Liver (tissue), 3 donors: ENCODE data around the gene DPM2.

Source experiments
- ATF3 ChIP-seq: IDR thresholded peaks from 2 replicates; pipeline ENCODE4 v1.6.1; 2016; ENCODE audit warnings: antibody characterized with exemption
- CTCF ChIP-seq: fragments of 150-350 bp; IDR thresholded peaks from 2 replicates; pipeline ENCODE4 v1.5.1; 2017; ENCODE audit warnings: improper control_type of control experiment, low read depth, low read length; ENCODE audit not compliant: missing input control
- EGR1 ChIP-seq, 2 donors: IDR thresholded peaks; 2 replicates each; pipeline ENCODE4 v1.6.1; 2016 to 2018; ENCODE audit warnings: antibody characterized with exemption in 2 of 2, low read depth in 2 of 2
- FOXA1 ChIP-seq: IDR thresholded peaks from 2 replicates; pipeline ENCODE4 v1.6.1; 2016; ENCODE audit warnings: antibody characterized with exemption
- JUND ChIP-seq, 2 donors: IDR thresholded peaks; 2 replicates each; pipeline ENCODE4 v1.6.1; 2016; ENCODE audit warnings: antibody characterized with exemption in 2 of 2
- MAX ChIP-seq: IDR thresholded peaks from 2 replicates; pipeline ENCODE4 v1.6.1; 2016; ENCODE audit warnings: antibody characterized with exemption
- RAD21 ChIP-seq, 2 donors: IDR thresholded peaks; 2 replicates each; pipeline ENCODE4 v1.6.1; 2016; ENCODE audit warnings: antibody characterized with exemption in 2 of 2, mild to moderate bottlenecking in 2 of 2
- REST ChIP-seq: IDR thresholded peaks from 2 replicates; pipeline ENCODE4 v1.6.1; 2016; ENCODE audit warnings: antibody characterized with exemption, mild to moderate bottlenecking
- RXRA ChIP-seq, 2 donors: IDR thresholded peaks; 2 replicates each; pipeline ENCODE4 v1.6.1; 2017 to 2018; ENCODE audit warnings: antibody characterized with exemption in 2 of 2, mild to moderate bottlenecking in 1 of 2
- SP1 ChIP-seq: IDR thresholded peaks from 2 replicates; pipeline ENCODE4 v1.6.1; 2018; ENCODE audit warnings: antibody characterized with exemption, mild to moderate bottlenecking
- TAF1 ChIP-seq: conservative IDR thresholded peaks from 2 replicates; pipeline ENCODE4 v1.6.1; 2016; ENCODE audit warnings: antibody characterized with exemption, mild to moderate bottlenecking
- YY1 ChIP-seq: IDR thresholded peaks from 2 replicates; pipeline ENCODE4 v1.6.1; 2016; ENCODE audit warnings: antibody characterized with exemption, mild to moderate bottlenecking
- donor health status: healthy.
- donor health status: healthy.

GRCh38 chr9:127979333-127980059, 41.8 kb upstream of the DPM2 start:
- TF ChIP-seq CTCF (no peak), RAD21 (IDR thresholded peaks at IDR 0.05) (no peak), FOXA1 (no peak), MAX (peak; percentile 0), SP1 (peak; percentile 25), ATF3 (no peak), REST (peak; percentile 8), TAF1 (peak; percentile 40), JUND (IDR thresholded peaks at IDR 0.05) (no peak), EGR1 (IDR thresholded peaks at IDR 0.05; ENCODE audit: low read depth in 2 of 2) (no peak), RXRA (IDR thresholded peaks at IDR 0.05) (peak; percentile 13 to 50), YY1 (no peak)
